Neural cell (in vitro differentiated cells): ENCODE results near the gene MLC1.

ENCODE experiments used
- EP300 ChIP-seq: fragments of 450-650 bp; conservative IDR thresholded peaks from 2 replicates; pipeline ENCODE4 v1.6.1; 2014; ENCODE audit warnings: antibody characterized with exemption, mild to moderate bottlenecking, moderate library complexity; ENCODE audit not compliant: poor library complexity, severe bottlenecking
- EZH2 ChIP-seq: fragments of 200-600, 300-800 bp; shearing (Covaris generic), sonication (generic); IDR thresholded peaks from 2 replicates; pipeline ENCODE4 v1.6.1; 2014; ENCODE audit warnings: antibody characterized with exemption, low read length, borderline replicate concordance, mild to moderate bottlenecking; ENCODE audit not compliant: insufficient read depth, poor library complexity, severe bottlenecking
- POLR2AphosphoS5 ChIP-seq: IDR thresholded peaks from 2 replicates; pipeline ENCODE4 v1.6.1; 2012
- RAD21 ChIP-seq: fragments of 450-650 bp; conservative IDR thresholded peaks from 2 replicates; pipeline ENCODE4 v1.6.1; 2014; ENCODE audit warnings: antibody characterized with exemption, mild to moderate bottlenecking, moderate library complexity
- SMC3 ChIP-seq: fragments of 450-650 bp; conservative IDR thresholded peaks from 2 replicates; pipeline ENCODE4 v1.6.1; 2014; ENCODE audit warnings: antibody characterized with exemption, mild to moderate bottlenecking, moderate library complexity; ENCODE audit not compliant: poor library complexity
- TF ChIP-seq, protein P1 (sequence below): fragments of 450-650 bp; IDR thresholded peaks from 2 replicates; pipeline ENCODE4 v1.5.1; 2014; ENCODE audit warnings: antibody characterized with exemption, mild to moderate bottlenecking, moderate library complexity; ENCODE audit not compliant: poor library complexity, severe bottlenecking
- TF ChIP-seq, protein P2 (sequence below): IDR thresholded peaks from 2 replicates; pipeline ENCODE4 v1.6.1; 2012; ENCODE audit warnings: borderline replicate concordance

DNA sequence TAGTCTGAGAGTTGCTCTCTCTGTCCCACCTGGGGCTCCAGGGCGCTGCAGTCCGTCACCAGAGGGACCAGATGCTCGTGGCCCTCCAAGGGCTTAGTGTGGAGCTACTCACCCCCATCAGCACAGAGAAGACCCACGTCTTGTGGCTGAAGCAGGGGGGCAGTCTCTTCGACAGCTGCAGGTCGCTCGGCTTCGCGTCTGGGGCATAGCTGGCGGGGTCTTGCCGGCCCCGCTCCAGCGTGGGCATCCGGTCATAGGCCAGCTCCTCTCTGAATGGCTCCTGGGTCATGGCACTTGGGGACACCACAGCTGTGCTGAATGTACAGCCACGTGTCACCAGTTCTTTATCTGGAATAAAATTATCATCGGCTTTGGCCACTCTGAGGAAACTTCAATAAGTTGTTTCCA lies 608 bp downstream of the MLC1 start:
- TF ChIP-seq, protein P1, sequence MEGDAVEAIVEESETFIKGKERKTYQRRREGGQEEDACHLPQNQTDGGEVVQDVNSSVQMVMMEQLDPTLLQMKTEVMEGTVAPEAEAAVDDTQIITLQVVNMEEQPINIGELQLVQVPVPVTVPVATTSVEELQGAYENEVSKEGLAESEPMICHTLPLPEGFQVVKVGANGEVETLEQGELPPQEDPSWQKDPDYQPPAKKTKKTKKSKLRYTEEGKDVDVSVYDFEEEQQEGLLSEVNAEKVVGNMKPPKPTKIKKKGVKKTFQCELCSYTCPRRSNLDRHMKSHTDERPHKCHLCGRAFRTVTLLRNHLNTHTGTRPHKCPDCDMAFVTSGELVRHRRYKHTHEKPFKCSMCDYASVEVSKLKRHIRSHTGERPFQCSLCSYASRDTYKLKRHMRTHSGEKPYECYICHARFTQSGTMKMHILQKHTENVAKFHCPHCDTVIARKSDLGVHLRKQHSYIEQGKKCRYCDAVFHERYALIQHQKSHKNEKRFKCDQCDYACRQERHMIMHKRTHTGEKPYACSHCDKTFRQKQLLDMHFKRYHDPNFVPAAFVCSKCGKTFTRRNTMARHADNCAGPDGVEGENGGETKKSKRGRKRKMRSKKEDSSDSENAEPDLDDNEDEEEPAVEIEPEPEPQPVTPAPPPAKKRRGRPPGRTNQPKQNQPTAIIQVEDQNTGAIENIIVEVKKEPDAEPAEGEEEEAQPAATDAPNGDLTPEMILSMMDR = no peak
- no peak for TF ChIP-seq SMC3
- no peak for TF ChIP-seq RAD21
- TF ChIP-seq, protein P2, sequence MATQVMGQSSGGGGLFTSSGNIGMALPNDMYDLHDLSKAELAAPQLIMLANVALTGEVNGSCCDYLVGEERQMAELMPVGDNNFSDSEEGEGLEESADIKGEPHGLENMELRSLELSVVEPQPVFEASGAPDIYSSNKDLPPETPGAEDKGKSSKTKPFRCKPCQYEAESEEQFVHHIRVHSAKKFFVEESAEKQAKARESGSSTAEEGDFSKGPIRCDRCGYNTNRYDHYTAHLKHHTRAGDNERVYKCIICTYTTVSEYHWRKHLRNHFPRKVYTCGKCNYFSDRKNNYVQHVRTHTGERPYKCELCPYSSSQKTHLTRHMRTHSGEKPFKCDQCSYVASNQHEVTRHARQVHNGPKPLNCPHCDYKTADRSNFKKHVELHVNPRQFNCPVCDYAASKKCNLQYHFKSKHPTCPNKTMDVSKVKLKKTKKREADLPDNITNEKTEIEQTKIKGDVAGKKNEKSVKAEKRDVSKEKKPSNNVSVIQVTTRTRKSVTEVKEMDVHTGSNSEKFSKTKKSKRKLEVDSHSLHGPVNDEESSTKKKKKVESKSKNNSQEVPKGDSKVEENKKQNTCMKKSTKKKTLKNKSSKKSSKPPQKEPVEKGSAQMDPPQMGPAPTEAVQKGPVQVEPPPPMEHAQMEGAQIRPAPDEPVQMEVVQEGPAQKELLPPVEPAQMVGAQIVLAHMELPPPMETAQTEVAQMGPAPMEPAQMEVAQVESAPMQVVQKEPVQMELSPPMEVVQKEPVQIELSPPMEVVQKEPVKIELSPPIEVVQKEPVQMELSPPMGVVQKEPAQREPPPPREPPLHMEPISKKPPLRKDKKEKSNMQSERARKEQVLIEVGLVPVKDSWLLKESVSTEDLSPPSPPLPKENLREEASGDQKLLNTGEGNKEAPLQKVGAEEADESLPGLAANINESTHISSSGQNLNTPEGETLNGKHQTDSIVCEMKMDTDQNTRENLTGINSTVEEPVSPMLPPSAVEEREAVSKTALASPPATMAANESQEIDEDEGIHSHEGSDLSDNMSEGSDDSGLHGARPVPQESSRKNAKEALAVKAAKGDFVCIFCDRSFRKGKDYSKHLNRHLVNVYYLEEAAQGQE = no peak
- TF ChIP-seq EZH2 = no peak
- no peak for TF ChIP-seq POLR2AphosphoS5
- TF ChIP-seq EP300 = no peak
